ENCODE measurements around the gene DNAH7.

DNA sequence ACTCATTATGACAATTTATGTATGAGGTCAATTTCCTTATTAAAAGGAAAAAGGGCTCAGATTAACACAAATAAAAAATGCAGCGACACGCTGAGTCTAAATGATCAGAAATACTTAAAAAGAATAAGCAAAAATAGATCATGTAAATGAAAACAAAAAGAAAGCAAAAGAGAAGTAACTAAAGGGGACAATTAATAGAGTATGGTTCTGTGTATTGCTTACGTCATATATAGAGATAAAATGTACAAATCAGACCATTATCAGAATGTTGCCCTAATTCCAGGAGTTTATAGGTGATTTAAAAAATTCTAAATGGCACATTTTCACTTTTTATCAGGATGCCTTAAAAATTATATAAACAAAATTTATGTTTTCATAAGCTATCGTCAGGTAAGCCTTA, 189.5 kb downstream of the DNAH7 start:
- TF ChIP-seq MYC (IDR thresholded peaks at IDR 0.05; ENCODE audit: low read depth, low read length) (no peak), MYC (CRISPR knock-in tag; IDR thresholded peaks at IDR 0.05; ENCODE audit: borderline replicate concordance, low read depth) (no peak), TAF1 (IDR thresholded peaks at IDR 0.05; ENCODE audit: control insufficient read depth, extremely low read depth, insufficient read depth, low read length, severe bottlenecking) (no peak), SMAD3 (CRISPR knock-in tag; conservative IDR thresholded peaks at IDR 0.05) (no peak), CREB1 (IDR thresholded peaks at IDR 0.05) (no peak), CREB1 (CRISPR knock-in tag; IDR thresholded peaks at IDR 0.05) (no peak)
- TF ChIP-seq, protein P1, sequence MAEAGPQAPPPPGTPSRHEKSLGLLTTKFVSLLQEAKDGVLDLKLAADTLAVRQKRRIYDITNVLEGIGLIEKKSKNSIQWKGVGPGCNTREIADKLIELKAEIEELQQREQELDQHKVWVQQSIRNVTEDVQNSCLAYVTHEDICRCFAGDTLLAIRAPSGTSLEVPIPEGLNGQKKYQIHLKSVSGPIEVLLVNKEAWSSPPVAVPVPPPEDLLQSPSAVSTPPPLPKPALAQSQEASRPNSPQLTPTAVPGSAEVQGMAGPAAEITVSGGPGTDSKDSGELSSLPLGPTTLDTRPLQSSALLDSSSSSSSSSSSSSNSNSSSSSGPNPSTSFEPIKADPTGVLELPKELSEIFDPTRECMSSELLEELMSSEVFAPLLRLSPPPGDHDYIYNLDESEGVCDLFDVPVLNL (CRISPR knock-in tag; IDR thresholded peaks at IDR 0.05; ENCODE audit: low read depth) = no peak

All from K562 (cell line).